Measurements from ENCODE around the gene FAAH2. TPM values are rescaled to one million over a fixed set of nuclear protein-coding genes. Genes with fewer than 3 reads are reported as not detected.

FAAH2 gene
- polyA plus RNA-seq, 1 experiment, result not detected

DNA sequence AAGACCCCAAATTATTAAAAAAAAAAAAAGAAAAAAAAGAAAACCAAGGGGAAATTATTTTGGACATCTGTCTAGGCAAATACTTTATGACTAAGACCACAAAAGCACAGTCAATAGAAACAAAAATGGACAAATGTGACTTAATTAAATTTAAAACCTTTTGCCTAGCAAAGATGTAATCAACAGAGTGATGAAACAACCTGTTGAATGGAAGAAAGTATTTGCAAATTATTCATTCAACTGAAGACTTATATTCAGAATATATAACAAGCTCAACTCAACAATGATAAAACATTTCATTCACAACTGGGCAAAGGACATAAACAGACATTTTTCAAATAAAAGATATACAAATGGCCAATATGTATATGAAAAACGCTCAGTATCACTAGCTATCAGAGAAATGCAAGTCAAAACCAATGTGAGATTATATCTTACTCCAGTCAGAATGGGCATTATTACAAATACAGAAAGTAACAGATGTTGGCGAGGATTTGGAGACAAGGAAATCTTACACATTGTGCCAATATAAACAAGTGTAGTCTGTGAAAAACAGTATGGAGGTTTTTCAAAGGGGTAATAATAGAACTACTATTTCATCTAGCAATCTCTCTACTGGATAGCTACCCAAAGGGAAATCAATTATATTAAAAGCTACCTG is 67.1 kb downstream of the FAAH2 start:
- no peaks in the 10 kb centered on the region for H3K9me3 ChIP-seq (ENCODE audit: control insufficient read depth, insufficient read depth, low read length)
- no peaks in the 10 kb centered on the region for H3K27me3 ChIP-seq (ENCODE audit: control insufficient read depth, insufficient read depth, low read length)
- POLR2A ChIA-PET, result no interaction called here
- DNase-seq (ENCODE audit: low read depth, low spot score), result no peak
- no peak overlapping the region for H3K27ac ChIP-seq (ENCODE audit: low read depth, low read length)
- no peak overlapping the region for H3K4me3 ChIP-seq (ENCODE audit: low read depth, low read length)
- TF ChIP-seq, protein P1, sequence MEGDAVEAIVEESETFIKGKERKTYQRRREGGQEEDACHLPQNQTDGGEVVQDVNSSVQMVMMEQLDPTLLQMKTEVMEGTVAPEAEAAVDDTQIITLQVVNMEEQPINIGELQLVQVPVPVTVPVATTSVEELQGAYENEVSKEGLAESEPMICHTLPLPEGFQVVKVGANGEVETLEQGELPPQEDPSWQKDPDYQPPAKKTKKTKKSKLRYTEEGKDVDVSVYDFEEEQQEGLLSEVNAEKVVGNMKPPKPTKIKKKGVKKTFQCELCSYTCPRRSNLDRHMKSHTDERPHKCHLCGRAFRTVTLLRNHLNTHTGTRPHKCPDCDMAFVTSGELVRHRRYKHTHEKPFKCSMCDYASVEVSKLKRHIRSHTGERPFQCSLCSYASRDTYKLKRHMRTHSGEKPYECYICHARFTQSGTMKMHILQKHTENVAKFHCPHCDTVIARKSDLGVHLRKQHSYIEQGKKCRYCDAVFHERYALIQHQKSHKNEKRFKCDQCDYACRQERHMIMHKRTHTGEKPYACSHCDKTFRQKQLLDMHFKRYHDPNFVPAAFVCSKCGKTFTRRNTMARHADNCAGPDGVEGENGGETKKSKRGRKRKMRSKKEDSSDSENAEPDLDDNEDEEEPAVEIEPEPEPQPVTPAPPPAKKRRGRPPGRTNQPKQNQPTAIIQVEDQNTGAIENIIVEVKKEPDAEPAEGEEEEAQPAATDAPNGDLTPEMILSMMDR (IDR thresholded peaks at IDR 0.05; ENCODE audit: low read depth, low read length), result no peak
- CTCF ChIA-PET, result no interaction called here

DNA sequence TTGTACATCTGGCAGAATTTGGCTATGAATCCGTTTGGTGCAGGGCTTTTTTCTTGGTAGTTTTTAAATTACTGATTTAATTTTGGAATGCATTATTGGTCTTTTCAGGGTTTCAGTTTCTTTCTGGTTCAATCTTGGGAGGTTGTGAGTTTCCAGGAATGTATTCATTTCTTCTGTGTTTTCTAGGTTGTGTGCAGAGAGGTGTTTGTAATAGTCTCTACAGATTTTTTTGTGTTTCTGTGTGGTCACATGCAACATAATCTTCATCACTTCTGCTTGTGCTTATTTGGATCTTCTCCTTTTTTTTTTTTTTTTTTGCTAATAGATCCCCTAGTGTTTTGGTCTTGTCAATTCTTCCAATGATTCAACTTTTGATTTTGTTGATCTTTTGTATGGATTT is 77.6 kb downstream of the FAAH2 start:
- no peak overlapping the region for H3K27ac ChIP-seq (ENCODE audit: low read depth, low read length)
- no peak overlapping the region for H3K4me3 ChIP-seq (ENCODE audit: low read depth, low read length)
- ChIA-PET CTCF (no interaction called here), POLR2A (no interaction called here)
- no peaks in the 10 kb centered on the region for H3K27me3 ChIP-seq (ENCODE audit: control insufficient read depth, insufficient read depth, low read length)
- TF ChIP-seq, protein P1 (IDR thresholded peaks at IDR 0.05; ENCODE audit: low read depth, low read length), result no peak
- peaks cover 6% of the 10 kb centered on the region; the same call in 1 of the 2 replicates for H3K9me3 ChIP-seq (ENCODE audit: control insufficient read depth, insufficient read depth, low read length)
- DNase-seq (ENCODE audit: low read depth, low spot score), result no peak

DNA sequence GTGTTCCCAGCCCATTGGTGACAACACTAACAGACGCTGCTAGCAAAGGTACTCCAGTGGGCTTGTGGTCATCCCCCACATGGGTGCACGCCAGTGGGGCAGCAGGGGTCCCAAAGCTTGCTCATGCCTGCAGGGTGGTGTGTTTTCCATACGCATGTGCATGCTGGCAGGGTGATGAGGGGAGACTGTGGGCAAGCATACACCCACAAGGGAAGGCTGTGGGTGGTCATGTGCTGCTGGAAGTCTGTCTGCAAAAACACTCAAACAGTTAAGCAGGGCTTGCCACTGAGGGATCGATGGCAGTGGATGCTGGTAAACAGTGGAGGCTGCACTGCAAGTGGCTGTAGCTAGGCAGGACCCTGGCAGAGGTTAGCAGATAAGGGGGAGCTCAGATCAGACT is 79.9 kb downstream of the FAAH2 start:
- H3K9me3 ChIP-seq (ENCODE audit: control insufficient read depth, insufficient read depth, low read length), result peaks cover 6% of the 10 kb centered on the region; the same call in 1 of the 2 replicates
- ChIA-PET CTCF (no interaction called here), POLR2A (no interaction called here)
- H3K27ac ChIP-seq (ENCODE audit: low read depth, low read length), result no peak overlapping the region
- DNase-seq (ENCODE audit: low read depth, low spot score), result no peak
- TF ChIP-seq, protein P1 (IDR thresholded peaks at IDR 0.05; ENCODE audit: low read depth, low read length), result no peak
- H3K27me3 ChIP-seq (ENCODE audit: control insufficient read depth, insufficient read depth, low read length), result no peaks in the 10 kb centered on the region
- no peak overlapping the region for H3K4me3 ChIP-seq (ENCODE audit: low read depth, low read length)

DNA sequence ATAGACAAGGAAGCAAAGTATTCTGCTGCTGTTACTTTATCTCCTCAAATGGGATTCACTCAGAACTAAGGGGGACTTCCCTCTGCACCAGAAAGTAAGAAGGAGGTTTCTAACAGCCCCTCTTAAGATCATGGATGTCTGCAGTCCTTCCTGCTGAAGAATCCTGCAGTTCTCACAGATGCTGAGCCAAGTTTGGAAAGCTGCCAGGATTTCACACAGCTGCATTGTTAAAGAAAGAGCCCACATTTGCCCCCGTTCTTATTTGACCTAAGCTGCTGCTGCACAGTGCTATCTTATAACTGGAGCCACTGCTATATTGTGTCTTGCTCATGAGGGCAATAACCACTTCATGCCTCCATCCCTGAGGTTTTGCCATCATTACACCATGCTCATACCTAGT is 81.1 kb downstream of the FAAH2 start:
- ChIA-PET POLR2A (no interaction called here), CTCF (no interaction called here)
- TF ChIP-seq, protein P1 (IDR thresholded peaks at IDR 0.05; ENCODE audit: low read depth, low read length), result no peak
- Histone ChIP-seq H3K4me3 (ENCODE audit: low read depth, low read length) (no peak overlapping the region), H3K27me3 (ENCODE audit: control insufficient read depth, insufficient read depth, low read length) (no peaks in the 10 kb centered on the region), H3K9me3 (ENCODE audit: control insufficient read depth, insufficient read depth, low read length) (peaks cover 6% of the 10 kb centered on the region; the same call in 1 of the 2 replicates), H3K27ac (ENCODE audit: low read depth, low read length) (no peak overlapping the region)
- DNase-seq (ENCODE audit: low read depth, low spot score), result no peak

DNA sequence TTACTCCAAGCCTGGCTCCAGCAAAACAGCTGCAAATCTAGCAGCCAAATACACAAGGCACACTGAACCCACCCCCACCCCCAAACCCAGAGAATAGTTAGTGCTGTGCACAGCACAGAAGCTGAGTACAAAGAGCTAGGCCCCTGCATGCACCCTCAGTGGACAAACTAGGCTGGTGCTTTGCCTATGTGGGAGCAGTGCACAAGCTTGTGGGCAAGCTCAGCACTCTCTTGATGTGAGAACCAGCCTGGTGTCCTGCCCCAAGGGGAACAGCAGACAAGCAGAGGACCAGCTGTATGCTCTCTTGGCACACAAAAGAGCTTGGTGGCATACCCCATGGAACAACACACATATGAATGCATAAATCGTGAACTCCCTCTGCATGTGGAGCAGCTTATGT is 81.7 kb downstream of the FAAH2 start:
- ChIA-PET POLR2A (no interaction called here), CTCF (no interaction called here)
- Histone ChIP-seq H3K27ac (ENCODE audit: low read depth, low read length) (no peak overlapping the region), H3K27me3 (ENCODE audit: control insufficient read depth, insufficient read depth, low read length) (no peaks in the 10 kb centered on the region), H3K4me3 (ENCODE audit: low read depth, low read length) (no peak overlapping the region), H3K9me3 (ENCODE audit: control insufficient read depth, insufficient read depth, low read length) (peaks cover 6% of the 10 kb centered on the region; the same call in 1 of the 2 replicates)
- no peak for DNase-seq (ENCODE audit: low read depth, low spot score)
- TF ChIP-seq, protein P1 (IDR thresholded peaks at IDR 0.05; ENCODE audit: low read depth, low read length), result no peak

Measured in AG04450 (cell line).